HG03521 (cell line): Measurements from ENCODE around the gene TAMM41.
"Not testable (repeated sequence)": the region's sequence is repeated elsewhere in the genome, so short reads cannot be mapped to it uniquely, and the experiment has no call there.

Experiments
- ATAC-seq: cut with Tn5 transposase; IDR thresholded peaks from one replicate; pipeline ENCODE4 v1.9.1; 2021; ENCODE audit warnings: mild to moderate bottlenecking, moderate library complexity; ENCODE audit not compliant: unreplicated experiment

The TAMM41 gene

DNA sequence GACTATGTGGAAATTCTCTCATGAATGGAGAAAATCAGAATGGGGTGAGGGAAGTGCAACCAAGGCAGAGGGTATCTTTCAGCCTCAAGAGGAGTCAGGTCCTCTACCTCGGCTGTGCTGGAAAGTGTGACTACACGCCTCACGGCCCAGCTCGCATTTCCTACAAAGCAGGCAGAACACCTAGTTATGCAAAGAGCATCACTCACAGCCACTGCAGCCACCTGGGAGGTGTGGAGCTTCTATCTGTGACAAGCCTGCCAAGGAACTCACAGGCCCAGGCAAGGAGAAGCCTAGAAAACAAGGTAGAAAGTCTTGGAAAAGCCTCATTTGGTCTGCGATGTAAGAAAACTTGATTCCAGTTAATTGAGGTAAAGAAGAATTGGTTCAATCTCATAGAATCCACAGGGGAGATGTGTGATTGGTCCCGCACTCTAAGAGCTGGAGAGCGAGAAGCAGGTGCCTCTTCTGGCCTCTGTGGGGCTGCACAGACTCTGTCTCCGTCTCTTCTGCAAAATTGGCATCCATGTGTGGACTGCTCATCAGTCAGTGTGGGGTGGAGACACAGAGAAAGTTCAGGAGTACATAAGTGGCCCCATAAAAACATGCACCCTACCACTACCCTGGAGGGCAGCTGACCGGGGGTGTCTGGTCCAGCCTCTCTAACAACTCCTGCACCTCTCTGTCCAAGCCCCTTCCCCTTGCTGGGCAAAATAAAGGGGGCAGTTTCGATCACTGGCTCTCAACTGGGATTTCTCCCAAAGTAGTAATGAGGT is 76.8 kb downstream of the TAMM41 start:
- no peak for ATAC-seq

DNA sequence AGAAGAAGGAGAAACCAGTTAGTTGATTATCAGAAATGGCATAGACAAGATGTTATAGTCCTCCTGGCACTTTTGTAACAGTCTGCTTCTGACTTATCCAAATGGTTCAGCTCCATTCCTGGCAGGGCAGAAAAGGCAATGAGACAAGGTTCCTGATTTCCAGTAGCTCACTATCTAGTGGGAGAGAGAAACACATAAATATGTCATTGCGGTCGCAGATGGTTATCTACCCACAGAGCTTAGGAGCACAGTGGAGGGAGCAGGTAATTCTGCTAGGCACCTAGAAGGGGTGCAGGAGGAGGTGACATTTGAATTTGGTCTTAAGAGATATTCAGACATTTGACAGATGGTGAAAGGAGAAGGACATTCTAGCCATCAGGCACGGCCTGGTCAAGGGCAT is 78.1 kb downstream of the TAMM41 start:
- ATAC-seq, result no peak

DNA sequence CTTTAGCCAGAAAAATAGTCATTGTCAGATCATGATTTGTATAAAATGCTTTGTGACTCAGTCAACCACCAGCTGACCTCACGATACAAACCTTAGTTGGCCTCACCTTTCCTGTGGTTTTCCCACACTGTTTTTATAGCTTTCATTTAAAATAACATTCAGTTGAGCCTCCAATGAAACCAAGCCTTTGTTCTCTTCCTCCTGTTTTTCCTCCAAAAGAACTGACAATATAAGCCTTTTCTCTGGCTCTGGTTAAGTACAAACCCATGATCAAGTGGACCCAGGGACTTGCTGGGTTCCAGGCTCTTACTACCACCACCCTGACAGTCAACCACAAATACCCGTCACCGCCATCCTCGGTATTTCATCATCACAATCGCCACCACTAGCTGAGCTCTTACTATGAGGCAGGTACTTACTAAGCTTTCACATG is 81.7 kb downstream of the TAMM41 start:
- no peak for ATAC-seq

DNA sequence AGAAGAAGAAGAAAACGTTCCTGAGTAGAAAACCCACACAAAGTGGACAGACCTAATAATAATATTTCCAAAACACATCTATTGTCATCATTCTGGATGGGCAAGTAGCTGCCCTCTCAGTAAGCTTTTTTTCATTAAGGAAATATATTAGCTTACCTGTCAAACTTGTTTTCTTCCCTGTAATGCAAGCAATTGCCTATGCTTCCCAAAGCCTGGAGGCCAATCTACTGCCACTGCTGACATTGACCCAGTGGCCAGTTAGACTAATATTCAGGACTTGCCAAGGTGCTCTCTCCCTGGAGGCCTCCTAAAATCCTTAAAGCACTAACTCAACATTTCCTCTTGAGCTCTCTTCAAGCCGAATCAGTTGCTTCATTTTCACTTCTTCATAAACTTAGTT is 86.7 kb downstream of the TAMM41 start:
- ATAC-seq, result no peak

DNA sequence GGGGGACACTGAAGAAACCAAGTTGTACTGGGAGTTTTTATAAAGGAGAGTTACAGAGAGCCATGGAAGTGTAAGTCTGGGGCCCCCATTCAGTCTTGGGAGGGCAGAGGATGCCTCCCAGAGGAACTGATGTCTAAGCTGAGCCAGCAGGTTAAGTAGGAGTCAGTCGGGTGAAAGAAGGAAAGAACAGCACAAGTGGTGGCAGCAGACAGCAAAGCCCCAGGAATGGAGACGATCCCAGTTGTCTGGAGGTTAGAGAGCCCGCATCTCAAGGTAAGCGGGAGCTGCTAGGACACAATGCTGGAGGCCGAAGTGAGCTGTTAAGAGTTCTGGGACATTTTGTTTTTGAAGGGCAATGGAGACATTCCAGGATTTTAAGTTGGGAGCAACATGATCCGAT is 88.8 kb downstream of the TAMM41 start:
- no peak for ATAC-seq

DNA sequence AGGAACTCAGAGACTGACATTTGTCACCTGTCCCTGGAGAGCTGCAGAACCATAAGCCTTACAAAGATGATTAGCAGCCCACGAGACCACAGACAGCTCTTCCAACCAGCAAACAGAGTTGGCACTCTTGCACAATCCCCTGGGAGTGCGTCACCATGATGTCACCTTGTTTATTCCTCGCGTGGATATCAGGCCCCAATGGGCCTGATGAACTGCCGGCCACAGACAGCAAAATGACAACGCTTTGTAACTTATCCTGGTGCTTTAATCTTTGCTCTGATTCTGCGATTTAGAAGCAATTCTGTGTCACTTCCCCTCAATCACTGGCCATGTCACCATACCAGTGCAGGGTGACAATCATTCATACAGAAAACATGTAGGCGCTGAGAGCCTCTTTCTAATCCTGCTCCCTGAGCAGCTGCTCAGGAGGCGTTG is 89.2 kb downstream of the TAMM41 start:
- no peak for ATAC-seq

DNA sequence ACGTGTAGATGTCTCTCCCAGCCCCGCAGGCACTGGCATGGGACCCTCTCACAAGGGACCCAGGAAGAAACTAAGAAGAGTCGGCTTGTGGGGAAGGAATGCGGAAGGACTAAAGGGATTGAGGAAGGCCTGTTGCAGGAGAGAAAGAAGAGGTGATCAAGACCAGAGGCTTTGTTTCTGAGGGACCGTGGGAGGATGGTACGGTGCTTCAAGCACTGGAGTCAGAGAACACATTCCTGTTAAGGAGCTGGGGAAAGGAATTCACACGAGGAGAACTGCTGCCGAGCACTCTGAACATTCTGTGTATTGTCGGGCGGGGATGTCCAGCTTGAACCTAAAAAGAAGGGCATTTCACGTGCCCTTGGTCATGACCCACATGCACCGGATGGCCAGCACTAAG is 91.4 kb downstream of the TAMM41 start:
- no peak for ATAC-seq

DNA sequence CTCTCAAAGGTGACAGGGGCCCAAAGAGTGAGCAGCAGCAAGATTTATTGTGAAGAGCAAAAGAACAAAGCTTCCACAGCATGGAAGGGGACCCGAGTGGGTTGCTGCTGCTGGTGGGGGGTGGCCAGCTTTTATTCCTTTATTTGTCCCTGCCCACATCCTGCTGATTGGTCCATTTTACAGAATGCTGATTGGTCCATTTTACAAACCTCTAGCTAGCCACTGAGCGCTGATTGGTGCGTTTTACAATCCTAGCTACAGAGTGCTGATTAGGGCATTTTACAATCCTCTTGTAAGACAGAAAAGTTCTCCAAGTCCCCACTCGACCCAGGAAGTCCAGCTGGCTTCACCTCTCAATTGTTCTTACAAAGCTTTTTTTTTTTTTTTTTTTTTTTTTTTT is 94.4 kb downstream of the TAMM41 start:
- ATAC-seq, result not testable (repeated sequence)

DNA sequence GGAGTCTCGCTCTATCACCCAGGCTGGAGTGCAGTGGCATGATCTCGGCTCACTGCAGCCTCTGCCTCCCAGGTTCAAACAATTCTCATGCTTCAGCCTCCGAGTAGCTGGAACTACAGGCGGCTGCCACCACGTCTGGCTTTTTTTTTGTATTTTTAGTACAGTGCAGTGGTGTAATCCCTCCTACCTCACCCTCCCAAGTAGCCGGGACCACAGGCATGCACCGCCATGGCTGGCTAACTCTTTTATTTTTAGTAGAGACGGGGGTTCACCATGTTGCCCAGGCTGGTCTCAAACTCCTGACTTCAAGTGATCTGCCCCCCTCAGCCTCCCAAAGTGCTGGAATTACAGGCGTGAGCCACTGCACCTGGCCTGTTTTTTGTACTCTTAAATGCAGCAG is 98.4 kb downstream of the TAMM41 start:
- not testable (repeated sequence) for ATAC-seq
